Upper lobe of left lung (tissue), 6 donors: Measurements from ENCODE around the gene TTC7B. TPM values are rescaled to one million over a fixed set of nuclear protein-coding genes. Genes with fewer than 3 reads are reported as not detected.

Experiments
- ATAC-seq, 2 donors: fragments of 200-7000 bp; cut with Tn5 transposase; one replicate each; pipeline ENCODE4 v1.9.1; 2022; ENCODE audit warnings: mild to moderate bottlenecking in 2 of 2, moderate library complexity in 2 of 2; ENCODE audit not compliant: low FRiP score in 2 of 2
- DNase-seq, 2 donors: peaks; one replicate each; pipeline ENCODE4 v3.0.0-alpha.2; 2019 to 2020
- H3K27ac ChIP-seq, 4 donors: fragments of 200-600 bp; sonication (generic); one replicate each; pipeline ENCODE4 v1.5.1; 2016 to 2019
- H3K27me3 ChIP-seq, 4 donors: fragments of 200-600 bp; sonication (generic); one replicate each; pipeline ENCODE4 v1.5.1; 2017 to 2019
- H3K36me3 ChIP-seq, 4 donors: fragments of 200-600 bp; sonication (generic); one replicate each; pipeline ENCODE4 v1.5.1; 2016 to 2019
- H3K4me1 ChIP-seq, 4 donors: fragments of 200-600 bp; sonication (generic); one replicate each; pipeline ENCODE4 v1.5.1; 2018 to 2019
- H3K4me3 ChIP-seq, 4 donors: fragments of 200-600 bp; sonication (generic); one replicate each; pipeline ENCODE4 v1.5.1; 2017 to 2019; ENCODE audit warnings: mild to moderate bottlenecking in 2 of 4, moderate library complexity in 1 of 4
- H3K9me3 ChIP-seq, 4 donors: fragments of 200-600 bp; sonication (generic); one replicate each; pipeline ENCODE4 v1.5.1; 2018 to 2019
- EP300 ChIP-seq, 4 donors: sonication (generic); formaldehyde crosslinking; IDR thresholded peaks; one replicate each; pipeline ENCODE4 v1.5.1; 2017; ENCODE audit warnings: antibody characterized with exemption in 4 of 4, control low read depth in 2 of 4
- POLR2A ChIP-seq, 4 donors: fragments of 450-650 bp; IDR thresholded peaks; one replicate each; pipeline ENCODE4 v1.5.1; 2016 to 2017; ENCODE audit warnings: antibody characterized with exemption in 4 of 4, mild to moderate bottlenecking in 2 of 4
- POLR2AphosphoS5 ChIP-seq, 2 donors: sonication (generic); formaldehyde crosslinking; IDR thresholded peaks; one replicate each; pipeline ENCODE4 v1.5.1; 2017; ENCODE audit warnings: antibody characterized with exemption in 2 of 2
- WGBS, 2 donors: methylation state at CpG; one replicate each; pipeline ENCODE4 v1.1.5; 2017 to 2018; 5-methylcytosine and 5-hydroxymethylcytosine counted together
- total RNA-seq, 6 donors: library from RNA; depleted of rRNA in 4 of 6; stranded (reverse); fragments of >200 nt in 4 of 6; gene quantifications; one replicate each; pipeline versions ENCODE4 v1.1.0 to v1.2.1, GENCODE V29; 2016 to 2021
- TF ChIP-seq, protein P1 (sequence below), 6 experiments: fragments of 450-650 bp in 4 of 6; fragments of 200-600 bp in 2 of 6; sonication (generic) in 2 of 6; IDR thresholded peaks; one replicate each; pipeline ENCODE4 v1.5.1; 2016 to 2019; ENCODE audit warnings: antibody characterized with exemption in 6 of 6
- donor health status: DM: no; HTN: no; CAD: no; lungs with moderate emphysema.
- donor health status: DM: no; HTN: yes; CAD: no; lungs with severe emphysema.

TTC7B gene
- total RNA-seq, 6 donors from 2014 or later: 13.5 to 87.3 (median 37.5) TPM

DNA sequence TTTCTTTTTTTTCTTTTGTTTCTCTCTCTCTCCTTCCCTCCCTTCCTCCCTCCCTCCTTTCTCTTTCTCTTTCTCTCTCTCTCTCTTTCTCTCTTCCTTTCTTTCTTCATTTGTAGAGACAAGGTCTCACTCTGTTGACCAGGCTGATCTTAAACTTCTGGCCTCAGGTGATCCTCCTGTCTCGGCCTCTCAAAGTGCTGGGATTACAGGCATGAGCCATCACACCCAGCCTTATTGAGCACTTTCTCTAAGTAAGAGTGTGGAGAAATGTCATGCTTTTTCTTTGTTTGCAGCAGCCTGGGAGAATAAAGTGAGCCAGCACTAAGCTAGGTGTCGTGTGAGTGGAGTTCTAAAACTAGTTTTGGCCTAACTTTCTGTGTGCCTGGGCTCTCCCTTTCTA, 74.0 kb downstream of the TTC7B start:
- H3K4me1 ChIP-seq: peaks cover 0 to 14% (median 8%) of the 10 kb centered on the region in 4 donors
- TF ChIP-seq POLR2AphosphoS5 (IDR thresholded peaks at IDR 0.05) (no peak), EP300 (IDR thresholded peaks at IDR 0.05) (no peak), POLR2A (IDR thresholded peaks at IDR 0.05) (no peak)
- TF ChIP-seq, protein P1, sequence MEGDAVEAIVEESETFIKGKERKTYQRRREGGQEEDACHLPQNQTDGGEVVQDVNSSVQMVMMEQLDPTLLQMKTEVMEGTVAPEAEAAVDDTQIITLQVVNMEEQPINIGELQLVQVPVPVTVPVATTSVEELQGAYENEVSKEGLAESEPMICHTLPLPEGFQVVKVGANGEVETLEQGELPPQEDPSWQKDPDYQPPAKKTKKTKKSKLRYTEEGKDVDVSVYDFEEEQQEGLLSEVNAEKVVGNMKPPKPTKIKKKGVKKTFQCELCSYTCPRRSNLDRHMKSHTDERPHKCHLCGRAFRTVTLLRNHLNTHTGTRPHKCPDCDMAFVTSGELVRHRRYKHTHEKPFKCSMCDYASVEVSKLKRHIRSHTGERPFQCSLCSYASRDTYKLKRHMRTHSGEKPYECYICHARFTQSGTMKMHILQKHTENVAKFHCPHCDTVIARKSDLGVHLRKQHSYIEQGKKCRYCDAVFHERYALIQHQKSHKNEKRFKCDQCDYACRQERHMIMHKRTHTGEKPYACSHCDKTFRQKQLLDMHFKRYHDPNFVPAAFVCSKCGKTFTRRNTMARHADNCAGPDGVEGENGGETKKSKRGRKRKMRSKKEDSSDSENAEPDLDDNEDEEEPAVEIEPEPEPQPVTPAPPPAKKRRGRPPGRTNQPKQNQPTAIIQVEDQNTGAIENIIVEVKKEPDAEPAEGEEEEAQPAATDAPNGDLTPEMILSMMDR (IDR thresholded peaks at IDR 0.05): no peak

DNA sequence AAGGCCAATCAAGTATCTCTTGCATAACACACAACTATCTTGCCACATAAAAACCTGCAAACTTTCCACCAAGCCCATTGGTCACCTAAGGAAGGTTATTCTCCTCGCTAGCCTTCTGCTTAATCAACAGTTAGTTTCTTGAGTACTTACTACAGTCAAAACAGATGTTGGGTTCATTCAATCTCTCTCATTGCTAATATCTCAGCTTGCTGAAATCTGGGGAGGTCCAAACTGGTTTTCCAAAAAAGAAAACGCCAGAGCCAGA, 74.6 kb downstream of the TTC7B start:
- WGBS, 2 donors: 89 to 90% methylated on average over 2 of the region's 2 CpGs
- H3K27ac ChIP-seq: no peak overlapping the region
- no peak for ATAC-seq
- no peak overlapping the region for H3K4me3 ChIP-seq
- H3K9me3 ChIP-seq: no peaks in the 10 kb centered on the region
- no peaks in the 10 kb centered on the region for H3K27me3 ChIP-seq
- TF ChIP-seq POLR2A (IDR thresholded peaks at IDR 0.05): no peak
- no peak for TF ChIP-seq EP300 (IDR thresholded peaks at IDR 0.05)
- TF ChIP-seq POLR2AphosphoS5 (IDR thresholded peaks at IDR 0.05): no peak
- TF ChIP-seq, protein P1 (IDR thresholded peaks at IDR 0.05): no peak
- no peaks in the 10 kb centered on the region for H3K36me3 ChIP-seq
- no peak for DNase-seq
- H3K4me1 ChIP-seq: peaks cover 0 to 14% (median 8%) of the 10 kb centered on the region in 4 donors

More for the DNA sequence above, 74.0 kb downstream of the TTC7B start:
- 96 to 100% methylated on average over 2 of the region's 2 CpGs for WGBS, 2 donors
- no peak for DNase-seq
- Histone ChIP-seq H3K27me3 (no peaks in the 10 kb centered on the region), H3K9me3 (no peaks in the 10 kb centered on the region), H3K27ac (no peak overlapping the region), H3K4me3 (no peak overlapping the region), H3K36me3 (no peaks in the 10 kb centered on the region)
- ATAC-seq: no peak

DNA sequence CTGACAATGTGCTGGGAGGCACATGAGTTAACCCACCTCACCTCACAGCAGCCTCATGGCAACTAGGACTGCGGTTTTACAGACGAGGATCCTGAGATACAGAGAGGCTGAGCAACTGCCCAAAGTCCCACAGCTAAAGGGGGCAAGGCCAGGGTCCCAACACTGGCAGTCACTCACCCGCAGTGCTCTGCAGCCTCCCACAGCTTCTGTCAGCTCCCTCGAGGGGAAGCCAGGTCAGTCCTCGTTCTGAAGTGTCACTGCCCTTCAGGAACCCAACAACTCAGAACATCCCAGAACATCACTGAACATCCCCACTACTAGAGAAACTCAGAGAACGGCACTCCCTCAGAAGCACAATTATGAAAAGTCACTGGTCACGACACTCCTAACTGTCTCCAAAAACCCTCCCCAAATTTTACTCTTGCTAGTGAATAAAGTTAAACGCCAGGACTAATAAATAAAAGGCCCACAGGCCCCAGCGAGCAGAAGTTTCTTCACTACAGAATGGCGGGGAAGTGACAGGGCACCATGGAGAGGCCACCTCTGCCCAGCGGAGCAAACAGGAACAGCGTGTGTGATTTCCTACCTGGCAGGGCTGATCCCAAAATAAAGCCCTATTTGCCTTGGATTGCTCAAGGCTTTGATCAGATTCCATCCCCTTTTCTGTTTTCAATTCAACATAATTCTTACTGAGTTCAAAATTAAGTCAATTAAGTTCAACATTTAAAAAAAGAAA, 75.1 kb downstream of the TTC7B start:
- Histone ChIP-seq H3K27me3 (no peaks in the 10 kb centered on the region), H3K9me3 (no peaks in the 10 kb centered on the region), H3K36me3 (no peaks in the 10 kb centered on the region), H3K27ac (no peak overlapping the region), H3K4me1 (peaks cover 0 to 14% (median 8%) of the 10 kb centered on the region in 4 donors), H3K4me3 (no peak overlapping the region)
- ATAC-seq: no peak
- WGBS, 2 donors: 87 to 90% methylated on average over 12 of the region's 12 CpGs
- TF ChIP-seq POLR2A (IDR thresholded peaks at IDR 0.05): no peak
- TF ChIP-seq POLR2AphosphoS5 (IDR thresholded peaks at IDR 0.05): no peak
- no peak for TF ChIP-seq EP300 (IDR thresholded peaks at IDR 0.05)
- TF ChIP-seq, protein P1 (IDR thresholded peaks at IDR 0.05): no peak
- no peak for DNase-seq

DNA sequence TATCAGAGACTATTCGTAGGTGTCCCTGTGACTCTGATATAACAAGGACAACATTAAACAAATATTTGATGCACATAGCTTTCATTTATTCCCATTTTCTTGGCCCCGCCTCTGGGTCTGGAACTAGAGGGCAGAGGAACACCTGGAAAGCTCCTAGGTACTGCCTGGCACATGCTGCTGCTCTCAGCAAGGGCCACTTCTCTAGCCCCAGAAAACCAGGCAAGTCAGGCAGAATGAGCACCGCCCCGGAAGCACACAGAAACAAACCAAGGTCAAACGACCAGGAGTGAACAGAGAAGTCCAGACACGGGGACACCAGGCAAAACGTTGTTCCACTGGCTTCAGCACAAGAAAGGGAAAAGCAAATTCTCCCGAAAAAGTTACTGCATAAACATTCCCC, 76.1 kb downstream of the TTC7B start:
- no peaks in the 10 kb centered on the region for H3K27me3 ChIP-seq
- no peaks in the 10 kb centered on the region for H3K9me3 ChIP-seq
- WGBS, 2 donors: 71 to 79% methylated on average over 8 of the region's 8 CpGs
- ATAC-seq (no peak), DNase-seq (no peak)
- no peak overlapping the region for H3K4me3 ChIP-seq
- TF ChIP-seq POLR2AphosphoS5 (IDR thresholded peaks at IDR 0.05): no peak
- TF ChIP-seq POLR2A (IDR thresholded peaks at IDR 0.05): no peak
- TF ChIP-seq, protein P1 (IDR thresholded peaks at IDR 0.05): no peak
- TF ChIP-seq EP300 (IDR thresholded peaks at IDR 0.05): no peak
- peak overlapping the region in 1 of 4 donors; percentile 38 for H3K27ac ChIP-seq
- H3K36me3 ChIP-seq: no peaks in the 10 kb centered on the region
- peaks cover 0 to 14% (median 8%) of the 10 kb centered on the region in 4 donors for H3K4me1 ChIP-seq
